ENCODE measurements around the gene ATR. TPM values are rescaled to one million over a fixed set of nuclear protein-coding genes. Genes with fewer than 3 reads are reported as not detected.
"Not testable (repeated sequence)": the region's sequence is repeated elsewhere in the genome, so short reads cannot be mapped to it uniquely, and the experiment has no call there.

Gene ATR
- total RNA-seq, 1 experiment from 2014 or later = 18.3 TPM

- not testable (repeated sequence) for H3K36me3 ChIP-seq (replicated peaks; ENCODE audit: control insufficient read depth, insufficient read depth, low read length); DNase-seq; H3K27me3 ChIP-seq (ENCODE audit: control insufficient read depth, insufficient read depth, low read length); H3K4me3 ChIP-seq (ENCODE audit: insufficient read depth, low read depth, low read length)
Measured at GRCh38 chr3:142603386-142603705, 24.8 kb upstream of the ATR start.

- DNase-seq = no peak
- no peak overlapping the region for H3K4me3 ChIP-seq (ENCODE audit: insufficient read depth, low read depth, low read length)
- no peaks in the 10 kb centered on the region for H3K36me3 ChIP-seq (replicated peaks; ENCODE audit: control insufficient read depth, insufficient read depth, low read length)
- H3K27me3 ChIP-seq (ENCODE audit: control insufficient read depth, insufficient read depth, low read length) = no peaks in the 10 kb centered on the region
Measured at GRCh38 chr3:142602619-142603385, 24.3 kb upstream of the ATR start.

GRCh38 chr3:142601713-142602112 lies 23.2 kb upstream of the ATR start:
- DNase-seq = no peak
- H3K36me3 ChIP-seq (replicated peaks; ENCODE audit: control insufficient read depth, insufficient read depth, low read length) = no peaks in the 10 kb centered on the region
- no peak overlapping the region for H3K4me3 ChIP-seq (ENCODE audit: insufficient read depth, low read depth, low read length)
- peaks cover 3% of the 10 kb centered on the region for H3K27me3 ChIP-seq (ENCODE audit: control insufficient read depth, insufficient read depth, low read length)

GRCh38 chr3:142597906-142598305 lies 19.4 kb upstream of the ATR start:
- Histone ChIP-seq H3K4me3 (ENCODE audit: insufficient read depth, low read depth, low read length) (no peak overlapping the region), H3K36me3 (replicated peaks; ENCODE audit: control insufficient read depth, insufficient read depth, low read length) (no peaks in the 10 kb centered on the region), H3K27me3 (ENCODE audit: control insufficient read depth, insufficient read depth, low read length) (peaks cover 3% of the 10 kb centered on the region)
- no peak for DNase-seq

- no peaks in the 10 kb centered on the region for H3K36me3 ChIP-seq (replicated peaks; ENCODE audit: control insufficient read depth, insufficient read depth, low read length)
- H3K27me3 ChIP-seq (ENCODE audit: control insufficient read depth, insufficient read depth, low read length) = peaks cover 3% of the 10 kb centered on the region
- peak overlapping the region; percentile 77 for H3K4me3 ChIP-seq (ENCODE audit: insufficient read depth, low read depth, low read length)
- peak; percentile 33 for DNase-seq
Measured at GRCh38 chr3:142596726-142597088, 18.2 kb upstream of the ATR start.

- peak within 1 kb of the TSS; percentile 77 for H3K4me3 ChIP-seq (ENCODE audit: insufficient read depth, low read depth, low read length)
- no peaks in the 10 kb centered on the region for H3K36me3 ChIP-seq (replicated peaks; ENCODE audit: control insufficient read depth, insufficient read depth, low read length)
- H3K27me3 ChIP-seq (ENCODE audit: control insufficient read depth, insufficient read depth, low read length) = peaks cover 3% of the 10 kb centered on the region
- peak; percentile 95 for DNase-seq
Measured at GRCh38 chr3:142595951-142596725, 17.6 kb upstream of the ATR start, which contains the start of gene PLS1. TSS of gene PLS1 (plus strand) at chr3:142596393. CDS start at chr3:142664238, 67,845 bp downstream.

GRCh38 chr3:142595581-142595950 lies 17.0 kb upstream of the ATR start:
- Histone ChIP-seq H3K27me3 (ENCODE audit: control insufficient read depth, insufficient read depth, low read length) (peaks cover 3% of the 10 kb centered on the region), H3K4me3 (ENCODE audit: insufficient read depth, low read depth, low read length) (peak overlapping the region; percentile 77), H3K36me3 (replicated peaks; ENCODE audit: control insufficient read depth, insufficient read depth, low read length) (no peaks in the 10 kb centered on the region)
- DNase-seq = no peak

- no peak for DNase-seq
- Histone ChIP-seq H3K27me3 (ENCODE audit: control insufficient read depth, insufficient read depth, low read length) (peaks cover 3% of the 10 kb centered on the region), H3K36me3 (replicated peaks; ENCODE audit: control insufficient read depth, insufficient read depth, low read length) (no peaks in the 10 kb centered on the region), H3K4me3 (ENCODE audit: insufficient read depth, low read depth, low read length) (no peak overlapping the region)
Measured at GRCh38 chr3:142595141-142595540, 16.6 kb upstream of the ATR start.

GRCh38 chr3:142592268-142592667 lies 13.7 kb upstream of the ATR start:
- H3K27me3 ChIP-seq (ENCODE audit: control insufficient read depth, insufficient read depth, low read length); DNase-seq; H3K36me3 ChIP-seq (replicated peaks; ENCODE audit: control insufficient read depth, insufficient read depth, low read length); H3K4me3 ChIP-seq (ENCODE audit: insufficient read depth, low read depth, low read length): not testable (repeated sequence)

GRCh38 chr3:142588703-142589102 lies 10.2 kb upstream of the ATR start:
- Histone ChIP-seq H3K36me3 (replicated peaks; ENCODE audit: control insufficient read depth, insufficient read depth, low read length) (no peaks in the 10 kb centered on the region), H3K4me3 (ENCODE audit: insufficient read depth, low read depth, low read length) (no peak overlapping the region), H3K27me3 (ENCODE audit: control insufficient read depth, insufficient read depth, low read length) (no peaks in the 10 kb centered on the region)
- DNase-seq = no peak

GRCh38 chr3:142586803-142587406 lies 8.4 kb upstream of the ATR start:
- Histone ChIP-seq H3K36me3 (replicated peaks; ENCODE audit: control insufficient read depth, insufficient read depth, low read length) (no peaks in the 10 kb centered on the region), H3K27me3 (ENCODE audit: control insufficient read depth, insufficient read depth, low read length) (no peaks in the 10 kb centered on the region), H3K4me3 (ENCODE audit: insufficient read depth, low read depth, low read length) (no peak overlapping the region)
- peak; percentile 41 for DNase-seq

- H3K27me3 ChIP-seq (ENCODE audit: control insufficient read depth, insufficient read depth, low read length); H3K36me3 ChIP-seq (replicated peaks; ENCODE audit: control insufficient read depth, insufficient read depth, low read length); H3K4me3 ChIP-seq (ENCODE audit: insufficient read depth, low read depth, low read length); DNase-seq: not testable (repeated sequence)
Measured at GRCh38 chr3:142581070-142581469, 2.5 kb upstream of the ATR start.

GRCh38 chr3:142580061-142580423 lies 1.5 kb upstream of the ATR start:
- Histone ChIP-seq H3K36me3 (replicated peaks; ENCODE audit: control insufficient read depth, insufficient read depth, low read length) (no peaks in the 10 kb centered on the region), H3K4me3 (ENCODE audit: insufficient read depth, low read depth, low read length) (no peak overlapping the region), H3K27me3 (ENCODE audit: control insufficient read depth, insufficient read depth, low read length) (no peaks in the 10 kb centered on the region)
- no peak for DNase-seq

- Histone ChIP-seq H3K27me3 (ENCODE audit: control insufficient read depth, insufficient read depth, low read length) (no peaks in the 10 kb centered on the region), H3K36me3 (replicated peaks; ENCODE audit: control insufficient read depth, insufficient read depth, low read length) (no peaks in the 10 kb centered on the region), H3K4me3 (ENCODE audit: insufficient read depth, low read depth, low read length) (peak overlapping the region; percentile 99)
- DNase-seq = no peak
Measured at GRCh38 chr3:142577696-142578328, 721 bp downstream of the ATR start.

- H3K27me3 ChIP-seq (ENCODE audit: control insufficient read depth, insufficient read depth, low read length) = no peaks in the 10 kb centered on the region
- DNase-seq = no peak
- no peaks in the 10 kb centered on the region for H3K36me3 ChIP-seq (replicated peaks; ENCODE audit: control insufficient read depth, insufficient read depth, low read length)
- H3K4me3 ChIP-seq (ENCODE audit: insufficient read depth, low read depth, low read length) = no peak overlapping the region
Measured at GRCh38 chr3:142576792-142577191, 1.7 kb downstream of the ATR start.

Data from H7 (cell line).